GM12878 (cell line): ENCODE measurements around the gene ZMYND11. TPM values are rescaled to one million over a fixed set of nuclear protein-coding genes. Genes with fewer than 3 reads are reported as not detected.

Experiments used
- ATAC-seq: fragments of 200-7000 bp; cut with Tn5 transposase; 3 replicates; pipeline ENCODE4 v1.9.1; 2020; ENCODE audit warnings: mild to moderate bottlenecking, moderate library complexity
- BruUV-seq: library from RNA; stranded (reverse); fragments of 400-500 nt; replicated peaks from 2 replicates; lab custom pipeline; 2021; lab: Mats Ljungman, UMichigan
- CTCF ChIA-PET: fragments of 300-600 bp; sonication (Branson Sonifier 250); formaldehyde crosslinking; extraction: SDS; loops from one replicate; lab custom pipeline; 2021; ENCODE audit warnings: inconsistent platforms; lab: Yijun Ruan, JAX
- POLR2A ChIA-PET: fragments of 350-600 bp; formaldehyde crosslinking; extraction: SDS; loops from one replicate; lab custom pipeline; 2021; ENCODE audit warnings: inconsistent platforms; lab: Charles Lee
- RAD21 ChIA-PET: fragments of 300-600 bp; sonication (Branson Sonifier 250); formaldehyde crosslinking; loops from one replicate; lab custom pipeline; 2023; ENCODE audit warnings: antibody characterized with exemption; ENCODE audit not compliant: unreplicated experiment; lab: Charles Lee
- SMC1A ChIA-PET: fragments of 300-600 bp; sonication (Branson Sonifier 250); formaldehyde crosslinking; loops from one replicate; lab custom pipeline; 2023; ENCODE audit not compliant: unreplicated experiment, uncharacterized antibody; lab: Charles Lee
- DNase-seq: peaks from one replicate; pipeline ENCODE4 v3.0.0-alpha.2; 2011; ENCODE audit warnings: low read depth, low spot score
- FAIRE-seq: peaks from 3 replicates; lab custom pipeline; 2011; peaks lifted over from hg19 to GRCh38; lab: Jason Lieb, UNC
- H2AFZ ChIP-seq: 2 replicates; pipeline ENCODE4 v1.6.0; 2011; ENCODE audit warnings: low read depth, low read length, control low read depth; ENCODE audit not compliant: control insufficient read depth
- H3K27ac ChIP-seq: 2 replicates; pipeline ENCODE4 v1.5.1; 2011; ENCODE audit warnings: control low read depth; ENCODE audit not compliant: control insufficient read depth, insufficient read depth
- H3K27me3 ChIP-seq, 2 experiments: replicated peaks in 1 of 2; 2 replicates each; pipeline versions ENCODE4 v1.6.0 to v1.6.1; 2011; ENCODE audit warnings: low read length in 1 of 2; ENCODE audit not compliant: control insufficient read depth in 2 of 2, insufficient read depth in 2 of 2
- H3K36me3 ChIP-seq, 2 experiments: 2 replicates each; pipeline ENCODE4 v1.5.1; 2011; ENCODE audit warnings: low read length in 1 of 2; ENCODE audit not compliant: control insufficient read depth in 2 of 2, insufficient read depth in 2 of 2
- H3K4me1 ChIP-seq: 2 replicates; pipeline ENCODE4 v1.6.1; 2011; ENCODE audit warnings: mild to moderate bottlenecking, low read length, moderate library complexity, mixed read lengths; ENCODE audit not compliant: control insufficient read depth, insufficient read depth
- H3K4me2 ChIP-seq: 2 replicates; pipeline ENCODE4 v1.6.0; 2011; ENCODE audit warnings: control low read depth; ENCODE audit not compliant: control insufficient read depth, insufficient read depth
- H3K4me3 ChIP-seq: fragments of 200-600 bp; sonication (generic); 2 replicates; pipeline ENCODE4 v1.5.1; 2016
- H3K79me2 ChIP-seq: 2 replicates; pipeline ENCODE4 v1.6.0; 2011; ENCODE audit warnings: low read length; ENCODE audit not compliant: control insufficient read depth, insufficient read depth
- H3K9ac ChIP-seq: 2 replicates; pipeline ENCODE4 v1.8.0; 2011; ENCODE audit warnings: low read length, control low read depth, mixed read lengths; ENCODE audit not compliant: control insufficient read depth, insufficient read depth
- H3K9me3 ChIP-seq: replicated peaks from 3 replicates; pipeline ENCODE4 v1.5.1; 2011; ENCODE audit warnings: mild to moderate bottlenecking, low read length; ENCODE audit not compliant: control insufficient read depth, insufficient read depth
- H4K20me1 ChIP-seq: 2 replicates; pipeline ENCODE4 v1.6.0; 2011; ENCODE audit not compliant: control insufficient read depth, insufficient read depth
- CHD2 ChIP-seq: IDR thresholded peaks from 2 replicates; pipeline ENCODE4 v1.6.1; 2011; ENCODE audit warnings: low read depth, low read length, improper control_type of control experiment, borderline replicate concordance
- EGR1 ChIP-seq, 2 experiments: IDR thresholded peaks; 1 replicate in 1 of 2; 2 replicates in 1 of 2; pipeline ENCODE4 v1.6.1; 2011 to 2012; ENCODE audit warnings: low read depth in 2 of 2, low read length in 2 of 2, borderline replicate concordance in 1 of 2, mild to moderate bottlenecking in 1 of 2, moderate library complexity in 1 of 2
- ESRRA ChIP-seq: IDR thresholded peaks from 2 replicates; pipeline ENCODE4 v1.6.1; 2012; ENCODE audit warnings: mild to moderate bottlenecking, low read length, improper control_type of control experiment
- SKIL ChIP-seq: fragments of 450-650 bp; IDR thresholded peaks from 2 replicates; pipeline ENCODE4 v1.6.1; 2017; ENCODE audit warnings: mild to moderate bottlenecking, low read depth, inconsistent platforms; ENCODE audit not compliant: poor library complexity, severe bottlenecking
- ZNF384 ChIP-seq: IDR thresholded peaks from 2 replicates; pipeline ENCODE4 v1.6.1; 2012; ENCODE audit warnings: low read depth, mild to moderate bottlenecking, low read length, improper control_type of control experiment, borderline replicate concordance
- WGBS: methylation state at CpG from one replicate; pipeline ENCODE4 v1.1.6; 2016; ENCODE audit warnings: low lambda C conversion rate; ENCODE audit not compliant: insufficient replicate concordance, insufficient coverage; ENCODE audit errors: missing lambda C conversion rate; 5-methylcytosine and 5-hydroxymethylcytosine counted together
- in situ Hi-C: fragments of 300-500 bp; cut with MboI; formaldehyde crosslinking; loops from 9 replicates; pipeline ENCODE4 v1.14.3; 2018; ENCODE audit warnings: mixed read lengths
- intact Hi-C: fragments of 100-400 bp; cut with micrococcal nuclease; formaldehyde crosslinking; loops from one replicate; pipeline ENCODE4 v1.14.2; 2022; ENCODE audit not compliant: unreplicated experiment
- polyA plus RNA-seq, 11 experiments: library from polyadenylated mRNA; depleted of rRNA in 4 of 11; unstranded in 6 of 11; stranded (reverse) in 5 of 11; fragments of >200 nt; fragmentation: Nextera tagmentation in 4 of 11; fragmentation: Illumina TruSeq in 1 of 11; extraction: Ambion mirVana in 4 of 11; extraction: Trizol in 1 of 11; gene quantifications; 1 replicate in 1 of 11; 2 replicates in 10 of 11; pipeline versions ENCODE4 v1.2.1 to v1.2.3, GENCODE V29; 2011 to 2016; ENCODE audit warnings: inconsistent platforms in 2 of 11, missing spikeins in 2 of 11, low read depth in 1 of 11
- total RNA-seq, 4 experiments: library from RNA; depleted of rRNA in 3 of 4; stranded (reverse); fragments of >200 nt in 3 of 4; fragmentation: Illumina TruSeq in 1 of 4; extraction: Trizol in 1 of 4; gene quantifications; 2 replicates each; pipeline versions ENCODE4 v1.2.1 to v1.2.3, GENCODE V29; 2013 to 2021

ZMYND11 gene
- total and polyA plus RNA-seq, 10 of the 15 experiments (the other 5 are each of a cell fraction or from before 2014, with no cell fraction given), result 3.3 to 24.4 (median 13.1) TPM

- over 99% methylated on average over 5 of the region's 5 CpGs for WGBS
- ATAC-seq (no peak), DNase-seq (no peak), FAIRE-seq (no peak)
- SMC1A ChIA-PET, result interaction anchor here (0.7 kb wide), 1 partner anchor 10 kb away, joined by 3 read pairs; no protein-coding TSS in a partner anchor
- Histone ChIP-seq H3K4me1 (no peaks in the 10 kb centered on the region), H4K20me1 (no peaks in the 10 kb centered on the region), H3K4me3 (no peak overlapping the region), H3K9ac (no peak overlapping the region), H3K27ac (no peak overlapping the region), H3K4me2 (no peak overlapping the region), H2AFZ (no peak overlapping the region), H3K79me2 (no peaks in the 10 kb centered on the region), H3K36me3 (peaks cover 0 to 2% of the 10 kb centered on the region in 2 experiments; a peak in 1 of 4 replicates), H3K9me3 (no peaks in the 10 kb centered on the region), H3K27me3 (no peaks in the 10 kb centered on the region)
- intact Hi-C loops, result no loop called here
- CTCF ChIA-PET, result interaction anchor here (1.7 kb wide), 1 partner anchor 24 kb away, joined by 4 read pairs; no protein-coding TSS in a partner anchor
- no TSS peak for BruUV-seq
- RAD21 ChIA-PET, result interaction anchor here (0.6 kb wide), 1 partner anchor 751 kb away, joined by 3 read pairs; no protein-coding TSS in a partner anchor
- POLR2A ChIA-PET, result no interaction called here
- in situ Hi-C loops, result no loop called here
- TF ChIP-seq EGR1 (IDR thresholded peaks at IDR 0.05; ENCODE audit: borderline replicate concordance in 1 of 2, low read depth in 2 of 2, low read length in 2 of 2) (no peak), CHD2 (no peak), ESRRA (no peak), ZNF384 (no peak), SKIL (no peak)
These were observed 59.0 kb downstream of the ZMYND11 start for GRCh38 chr10:194281-194680.
